HG03575 (cell line): Measurements from ENCODE around the gene OR5K4.
"Not testable (repeated sequence)": the region's sequence is repeated elsewhere in the genome, so short reads cannot be mapped to it uniquely, and the experiment has no call there.

Experiments
- ATAC-seq: cut with Tn5 transposase; IDR thresholded peaks from one replicate; pipeline ENCODE4 v1.9.1; 2021; ENCODE audit not compliant: unreplicated experiment, insufficient number of reproducible peaks, low FRiP score; ENCODE audit errors: extremely low read depth

The OR5K4 gene

GRCh38 chr3:98361289-98361688 is 7.6 kb downstream of the OR5K4 start:
- no peak for ATAC-seq

DNA sequence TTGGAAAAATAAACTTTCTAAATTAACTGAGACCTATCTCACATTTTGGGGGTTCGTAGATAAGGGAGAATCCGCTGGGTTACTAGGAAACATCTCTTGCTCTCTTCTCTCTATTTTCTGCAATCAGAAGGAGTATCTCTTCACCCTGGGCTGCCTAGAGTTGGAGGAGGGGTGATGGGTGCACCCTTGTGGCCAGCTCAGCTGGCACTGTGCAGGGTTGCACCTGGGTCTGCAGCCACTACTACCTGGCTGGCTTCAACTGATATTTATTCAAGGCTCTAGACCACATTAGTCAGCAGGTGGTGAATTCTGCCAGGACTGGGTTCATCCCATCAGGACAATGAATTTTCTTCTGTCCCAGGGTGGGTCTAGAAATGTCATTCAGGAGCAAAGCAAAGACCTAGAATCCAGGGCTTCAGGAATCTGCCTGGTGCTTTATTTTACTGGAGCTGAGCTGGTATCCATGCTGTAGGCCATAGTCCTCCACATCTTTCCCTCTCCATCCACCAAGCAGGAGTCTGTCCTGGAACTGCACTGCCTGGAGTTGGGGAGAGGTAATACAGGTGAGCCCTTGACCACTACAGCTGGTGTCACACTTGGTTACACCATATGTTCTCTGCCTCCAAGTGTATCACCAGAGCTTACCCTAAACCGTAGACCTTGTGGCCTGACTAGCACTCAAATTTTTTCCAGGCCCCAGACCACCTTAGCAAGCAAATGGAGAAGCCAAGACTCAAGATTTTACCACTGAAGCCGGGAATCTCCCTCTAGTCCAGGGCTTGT is 14.0 kb downstream of the OR5K4 start:
- ATAC-seq, result no peak

- ATAC-seq, result no peak
These were observed 17.5 kb downstream of the OR5K4 start for GRCh38 chr3:98371186-98371585.

DNA sequence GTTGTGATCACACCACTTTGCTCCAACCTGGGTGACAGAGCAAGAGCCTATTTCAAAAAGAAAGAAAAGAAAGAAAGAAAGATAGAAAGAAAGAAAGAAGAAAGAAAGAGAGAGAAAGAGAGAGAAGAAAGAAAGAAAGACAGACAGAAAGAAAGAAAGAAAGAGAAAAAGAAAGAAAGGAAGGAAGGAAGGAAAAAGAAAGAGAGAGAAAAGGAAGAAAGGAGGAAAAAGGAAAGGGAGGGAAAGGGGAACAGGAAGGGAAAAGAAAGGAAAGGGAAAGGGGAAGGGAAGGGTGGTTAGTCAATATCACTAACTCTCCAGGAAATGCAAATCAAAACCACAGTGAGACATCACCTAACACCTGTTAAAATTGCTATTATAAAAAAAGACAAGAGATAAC is 18.2 kb downstream of the OR5K4 start:
- ATAC-seq, result no peak

DNA sequence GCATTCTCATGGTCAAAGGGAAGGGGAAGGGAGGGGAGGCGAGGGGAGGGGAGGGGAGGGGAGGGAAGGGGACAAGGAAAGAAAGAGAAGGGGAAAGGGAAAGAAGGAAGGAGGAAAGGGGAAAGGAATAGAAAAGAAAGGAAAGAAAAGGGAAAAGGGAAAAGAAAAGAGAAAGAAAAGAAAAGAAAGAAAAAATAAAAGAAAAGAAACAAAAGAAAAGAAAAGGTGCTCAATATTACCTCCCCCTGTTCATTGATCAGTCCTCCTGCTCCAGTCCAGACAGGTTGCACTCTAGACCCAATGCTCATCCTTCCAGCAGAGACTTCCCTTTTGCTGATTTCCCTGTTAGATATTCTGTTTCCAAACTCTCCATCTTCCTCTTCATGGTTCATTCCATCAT is 18.8 kb downstream of the OR5K4 start:
- no peak for ATAC-seq

DNA sequence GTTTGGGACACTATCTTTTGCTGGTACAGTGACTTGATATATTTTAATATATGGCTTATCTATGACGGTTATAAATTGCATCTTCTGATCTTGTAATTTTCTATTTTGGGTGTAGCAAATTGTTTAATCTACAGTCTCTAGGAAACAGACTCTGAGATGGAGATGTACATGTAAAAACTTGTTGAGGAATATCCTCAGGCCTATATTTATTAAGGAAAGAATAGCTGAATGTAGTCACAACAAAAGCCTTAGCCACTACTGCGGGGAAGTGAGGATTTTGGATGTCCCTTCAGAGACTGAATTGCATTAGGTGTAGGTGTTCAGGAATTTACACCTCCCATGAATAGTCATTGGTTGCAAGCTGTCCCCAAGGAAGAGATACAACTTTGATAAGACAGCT is 23.0 kb downstream of the OR5K4 start:
- no peak for ATAC-seq

DNA sequence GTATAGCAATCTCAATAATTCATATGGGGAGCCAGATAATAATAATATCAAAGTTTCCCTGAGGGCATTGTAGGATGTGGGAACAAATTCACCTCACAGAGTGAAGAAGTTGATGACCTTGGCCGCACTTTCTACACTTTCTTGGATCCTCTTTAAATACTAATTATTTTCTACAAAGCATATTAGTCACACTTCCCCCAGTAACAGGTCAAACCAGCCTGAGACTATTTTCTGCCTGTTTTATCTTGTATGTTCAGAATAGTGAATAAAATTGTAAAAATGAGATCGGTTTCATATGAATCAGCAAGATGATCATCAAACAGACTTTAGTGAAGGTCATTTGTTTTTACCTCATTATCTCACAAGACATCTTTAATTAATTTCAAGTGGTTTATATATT is 34.5 kb downstream of the OR5K4 start:
- no peak for ATAC-seq

DNA sequence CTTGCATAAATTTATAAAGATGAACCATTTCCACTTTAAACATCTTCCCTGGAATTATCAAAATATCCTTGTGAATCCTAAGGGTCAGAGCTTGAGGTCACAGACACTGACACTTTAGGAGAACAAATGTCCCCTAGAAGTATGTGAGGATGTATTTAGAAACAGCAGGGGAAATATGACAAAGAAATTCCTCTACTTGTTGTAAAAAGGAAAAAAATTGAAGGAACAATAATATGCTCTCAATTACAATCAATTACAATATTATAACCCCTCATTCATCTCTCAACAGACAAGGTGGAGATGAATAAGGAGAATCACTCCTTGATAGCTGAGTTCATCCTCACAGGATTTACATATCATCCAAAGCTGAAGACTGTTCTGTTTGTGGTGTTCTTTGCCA is 36.7 kb downstream of the OR5K4 start, which contains the start of gene OR5K3:
Gene OR5K3 (plus strand): TSS at position 301 of the 400 bp plus-strand sequence. CDS start 0 bp downstream, at position 301.
- ATAC-seq, result no peak

DNA sequence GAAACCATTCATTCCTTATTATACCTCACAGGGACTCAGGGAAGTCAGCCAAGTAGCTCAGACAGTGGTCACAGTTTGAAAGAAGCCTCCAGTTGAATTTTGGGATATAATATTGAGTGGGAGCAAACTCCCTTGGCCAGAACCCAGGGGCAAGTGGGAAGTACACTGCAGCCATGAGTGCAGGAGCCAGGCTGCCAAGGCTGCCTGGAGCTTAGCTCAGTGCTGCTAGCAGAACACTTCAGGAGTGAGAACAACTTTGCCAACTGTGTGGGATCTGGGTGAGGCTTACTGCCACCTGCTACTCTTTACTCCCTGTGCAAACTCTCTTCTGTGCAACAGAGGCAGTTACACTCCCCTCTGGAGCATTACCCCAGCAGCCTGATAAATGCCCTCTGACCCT is 41.4 kb downstream of the OR5K4 start:
- no peak for ATAC-seq

DNA sequence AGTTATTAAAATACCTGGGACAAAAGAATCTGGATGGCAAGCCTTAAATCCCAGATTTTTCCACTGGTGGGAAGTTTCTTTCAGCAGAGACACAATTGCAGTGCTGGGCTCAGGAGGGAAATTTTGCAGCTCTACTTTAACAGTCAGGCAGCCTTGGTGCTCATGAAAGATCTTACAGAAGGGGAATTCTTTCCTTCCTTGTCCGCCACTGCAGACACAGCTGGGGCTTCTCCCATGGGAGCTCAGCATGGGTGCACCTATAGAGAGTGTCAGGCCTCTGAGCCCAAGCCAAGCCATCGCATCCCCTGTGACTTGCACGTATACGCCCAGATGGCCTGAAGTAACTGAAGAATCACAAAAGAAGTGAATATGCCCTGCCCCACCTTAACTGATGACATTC is 42.8 kb downstream of the OR5K4 start:
- not testable (repeated sequence) for ATAC-seq

- ATAC-seq, result no peak
These were observed 44.9 kb downstream of the OR5K4 start for GRCh38 chr3:98398513-98398912.

DNA sequence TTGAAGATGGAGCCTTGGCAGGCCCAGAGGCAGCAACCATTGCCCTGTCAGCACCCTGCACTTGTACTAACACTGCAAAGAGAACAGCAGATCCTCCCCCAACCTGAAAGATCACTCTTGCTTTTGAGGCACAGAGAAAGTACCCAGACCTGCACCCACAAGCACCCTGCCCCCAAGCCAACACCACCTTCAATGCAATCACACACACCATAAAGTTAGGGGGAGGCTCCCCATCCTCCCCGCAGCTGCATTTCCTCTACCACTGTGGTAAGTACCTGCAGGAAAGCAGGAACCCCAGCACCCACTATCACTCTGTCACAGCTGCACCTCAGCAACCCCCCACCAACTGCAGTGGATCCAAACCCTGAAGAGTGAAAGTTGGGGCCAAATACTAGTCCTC is 48.9 kb downstream of the OR5K4 start:
- no peak for ATAC-seq

GRCh38 chr3:98404010-98404409 is 50.4 kb downstream of the OR5K4 start:
- ATAC-seq, result no peak
